GM23338 (cell line): ENCODE results near the gene ANAPC13. TPM values are rescaled to one million over a fixed set of nuclear protein-coding genes. Genes with fewer than 3 reads are reported as not detected.

ENCODE experiments used
- polyA plus RNA-seq: library from polyadenylated mRNA; unstranded; fragments of >200 nt; fragmentation: Nextera tagmentation; extraction: Ambion mirVana; gene quantifications from 2 replicates; pipeline ENCODE4 v1.2.1, GENCODE V29; 2016
- total RNA-seq: library from RNA; depleted of rRNA; stranded (reverse); fragments of >200 nt; shearing (Covaris generic); gene quantifications from 2 replicates; pipeline ENCODE4 v1.2.3, GENCODE V29; 2014; rRNA removed

Gene ANAPC13
- total and polyA plus RNA-seq, 2 experiments from 2014 or later: 44.4 to 76.8 TPM

Other genes with a start within 250 kb of the ANAPC13 start
- gene RYK, start 235.1 kb downstream of the ANAPC13 start, total RNA-seq: 84.2 and 94.8 TPM in 2 replicates
- gene RYK, start 235.1 kb downstream of the ANAPC13 start, polyA plus RNA-seq: 24.9 and 31.4 TPM in 2 replicates
- gene AMOTL2, start 111.5 kb downstream of the ANAPC13 start, total RNA-seq: 96.2 and 102 TPM in 2 replicates
- 17.4 and 17.9 TPM in 2 replicates for gene AMOTL2, start 111.5 kb downstream of the ANAPC13 start, polyA plus RNA-seq
- 15.1 and 17.2 TPM in 2 replicates for gene CEP63, start 72 bp upstream of the ANAPC13 start, total RNA-seq
- gene CEP63, start 72 bp upstream of the ANAPC13 start, polyA plus RNA-seq: 34.6 and 53.9 TPM in 2 replicates
- gene KY, start 165.0 kb upstream of the ANAPC13 start, total RNA-seq: not detected in 2 replicates
- not detected in 2 replicates for gene KY, start 165.0 kb upstream of the ANAPC13 start, polyA plus RNA-seq